Stimulated activated naive CD8-positive, alpha-beta T cell treated with anti-CD3 and anti-CD28 coated beads, Interleukin-15, amount 100 ng/mL, for 72 hours (primary cell): ENCODE results near the gene DOK6.

Experiments
- ATAC-seq: fragments of 150-1000 bp; cut with Tn5 transposase; 2 replicates; pipeline ENCODE4 v1.10.0; 2021; ENCODE audit warnings: mild to moderate bottlenecking, moderate library complexity
- DNase-seq, 2 donors: peaks; one replicate each; pipeline ENCODE4 v3.0.0; 2021 to 2022
- H3K27ac Mint-ChIP-seq, 2 donors: one replicate each; pipeline ENCODE4 v1.8.0; 2022; ENCODE audit warnings: mild to moderate bottlenecking in 2 of 2, mixed read lengths in 2 of 2, moderate library complexity in 2 of 2
- H3K27me3 Mint-ChIP-seq: one replicate; pipeline ENCODE4 v1.8.0; 2022; ENCODE audit warnings: mixed read lengths
- H3K4me1 Mint-ChIP-seq: one replicate; pipeline ENCODE4 v1.8.0; 2022; ENCODE audit warnings: mild to moderate bottlenecking, mixed read lengths
- H3K4me3 Mint-ChIP-seq, 2 donors: one replicate each; pipeline ENCODE4 v1.8.0; 2022; ENCODE audit warnings: mild to moderate bottlenecking in 2 of 2, mixed read lengths in 2 of 2, moderate library complexity in 1 of 2
- H3K9me3 Mint-ChIP-seq, 2 donors: one replicate each; pipeline ENCODE4 v1.8.0; 2022; ENCODE audit warnings: mixed read lengths in 2 of 2

The DOK6 gene

DNA sequence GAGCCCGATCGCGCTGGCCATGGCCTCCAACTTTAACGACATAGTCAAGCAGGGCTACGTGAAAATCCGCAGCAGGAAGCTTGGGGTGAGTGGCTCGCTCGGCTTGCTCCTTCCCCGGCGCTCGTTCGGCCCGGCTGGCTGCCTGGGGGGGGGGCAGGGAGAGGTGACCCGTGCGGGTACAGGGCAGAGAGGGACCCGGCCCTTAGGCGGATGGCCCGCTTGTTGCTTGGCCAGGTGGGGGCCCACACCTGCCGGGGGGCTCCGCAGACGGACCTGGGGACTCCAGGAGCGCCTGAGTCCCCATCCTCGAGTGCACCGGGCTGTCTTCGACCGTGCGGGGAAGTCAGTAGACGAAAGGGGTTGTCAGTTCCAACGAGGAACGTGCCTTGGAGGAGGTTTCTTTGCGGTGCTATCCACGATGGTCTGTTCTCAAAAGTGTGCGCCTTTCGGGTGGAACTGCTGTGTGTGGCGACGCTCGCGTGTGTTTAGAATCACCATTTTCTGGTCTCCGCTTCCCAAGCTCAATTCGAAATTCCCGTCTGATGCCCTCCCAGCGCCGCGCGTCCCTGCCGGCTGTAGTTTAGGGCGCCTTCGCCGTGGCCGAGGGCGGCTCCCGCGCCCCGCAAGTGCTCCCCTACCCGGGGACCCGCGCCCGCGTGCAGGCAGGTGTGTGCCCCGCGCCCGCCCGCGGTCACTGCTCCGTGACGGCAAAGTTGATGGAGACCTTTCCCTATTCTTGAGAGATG lies 711 bp downstream of the DOK6 start:
- H3K9me3 Mint-ChIP-seq = no peaks in the 10 kb centered on the region
- DNase-seq (peak in 1 of 2 donors; percentile 13), ATAC-seq (peak; percentile 41)
- H3K27ac Mint-ChIP-seq = no peak overlapping the region
- peak overlapping the region; percentile 52 to 68 for H3K4me3 Mint-ChIP-seq
- peaks cover 80% of the 10 kb centered on the region for H3K27me3 Mint-ChIP-seq
- peaks cover 26% of the 10 kb centered on the region for H3K4me1 Mint-ChIP-seq

DNA sequence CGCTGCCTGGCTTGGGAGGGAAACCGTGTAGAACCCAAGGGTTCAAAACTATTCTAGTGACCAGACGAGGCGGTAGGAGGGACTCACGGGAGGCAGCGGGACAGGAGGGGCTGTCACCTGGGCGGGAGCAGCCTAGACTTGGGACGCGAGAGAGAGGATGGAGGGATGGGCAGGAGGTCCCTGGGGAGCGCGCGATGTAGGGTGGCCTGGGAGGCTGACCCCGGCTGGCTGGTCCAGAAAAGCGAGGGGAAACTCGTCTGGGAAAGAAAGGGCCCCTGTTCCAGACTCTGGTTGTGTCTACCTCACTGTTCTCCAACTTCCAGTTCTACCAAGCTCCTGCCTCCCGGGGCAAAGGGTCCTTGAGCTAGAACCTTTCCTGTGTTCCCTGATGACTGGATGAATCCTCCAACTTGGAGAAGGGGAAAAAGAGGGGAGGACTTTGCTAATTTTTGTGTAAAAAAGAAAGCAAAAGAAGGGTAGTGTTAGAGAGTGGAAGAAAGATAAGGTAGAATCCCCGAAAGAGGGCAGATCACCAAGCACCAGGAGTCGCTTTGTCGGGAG lies 1.4 kb downstream of the DOK6 start:
- Mint-ChIP-seq H3K4me1 (peaks cover 26% of the 10 kb centered on the region), H3K4me3 (peak overlapping the region; percentile 52 to 68), H3K9me3 (no peaks in the 10 kb centered on the region), H3K27me3 (peaks cover 82% of the 10 kb centered on the region), H3K27ac (no peak overlapping the region)
- DNase-seq (no peak), ATAC-seq (peak; percentile 34)

DNA sequence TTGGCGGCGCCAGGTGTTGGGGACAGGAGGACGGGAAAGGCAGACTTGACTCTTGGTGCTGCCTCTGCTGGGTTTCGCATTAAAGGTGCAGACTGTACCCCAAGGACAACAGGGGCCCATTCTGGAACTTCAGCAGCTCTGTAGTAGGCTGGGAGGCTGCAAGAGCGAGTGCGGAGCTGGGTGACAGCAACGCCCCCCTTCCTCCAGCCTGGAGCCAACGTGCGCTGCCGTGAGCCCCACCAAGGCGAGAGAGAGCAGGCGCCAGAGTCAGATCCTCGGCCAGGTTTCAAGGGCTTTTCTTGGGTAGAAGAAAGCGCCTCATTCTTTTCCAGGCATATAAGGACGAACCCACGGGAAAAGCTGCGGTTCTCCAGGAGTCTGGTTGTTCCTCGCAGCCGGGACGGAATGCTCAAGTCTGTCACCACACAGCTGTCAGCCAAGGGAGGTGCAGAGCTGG lies 1.9 kb downstream of the DOK6 start:
- H3K4me3 Mint-ChIP-seq = peak overlapping the region in 1 of 2 donors; percentile 24
- peaks cover 77% of the 10 kb centered on the region for H3K27me3 Mint-ChIP-seq
- no peak for DNase-seq
- ATAC-seq = peak; percentile 27
- no peaks in the 10 kb centered on the region for H3K9me3 Mint-ChIP-seq
- no peak overlapping the region for H3K27ac Mint-ChIP-seq
- H3K4me1 Mint-ChIP-seq = peaks cover 26% of the 10 kb centered on the region

DNA sequence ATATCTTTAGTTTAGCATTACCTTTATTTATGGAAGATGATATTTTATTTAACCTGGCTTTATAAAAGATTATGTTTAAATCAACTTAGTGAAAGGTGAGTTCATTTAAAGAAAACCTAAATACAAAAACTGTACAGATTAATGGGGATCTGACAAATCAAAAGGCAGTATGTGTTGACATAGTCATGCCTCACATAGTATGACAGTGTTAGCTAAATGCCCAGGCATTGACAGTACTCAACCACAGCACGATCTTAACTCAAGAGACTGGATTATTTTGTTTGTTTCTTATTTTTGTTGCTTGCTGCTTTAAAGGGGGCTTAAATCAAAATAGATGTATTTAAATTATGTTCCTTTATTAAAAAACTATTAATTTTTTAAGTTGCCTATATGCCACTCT lies 7.8 kb downstream of the DOK6 start:
- DNase-seq = no peak
- Mint-ChIP-seq H3K4me1 (no peaks in the 10 kb centered on the region), H3K27ac (no peak overlapping the region), H3K27me3 (peaks cover 22% of the 10 kb centered on the region), H3K9me3 (no peaks in the 10 kb centered on the region), H3K4me3 (no peak overlapping the region)
- ATAC-seq = no peak

DNA sequence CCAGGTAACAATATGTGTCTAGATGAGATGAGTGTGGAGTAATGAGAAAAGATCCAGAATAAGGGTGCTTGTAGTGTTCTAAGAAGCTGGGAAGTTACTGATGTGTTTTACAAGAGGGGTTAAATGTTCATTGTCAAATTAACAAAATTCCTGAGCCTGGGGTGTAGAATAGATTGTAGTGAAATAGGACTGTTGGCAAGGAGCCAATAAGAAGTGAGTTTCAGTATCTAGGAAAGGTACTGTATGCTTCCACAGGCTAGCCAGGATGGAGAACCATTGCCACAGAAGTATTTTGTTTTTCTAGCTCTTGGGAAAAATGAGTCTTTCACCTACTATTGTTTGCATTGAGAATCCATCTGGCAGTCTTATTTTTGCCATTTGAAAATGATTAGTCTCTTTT lies 10.5 kb downstream of the DOK6 start:
- ATAC-seq (no peak), DNase-seq (no peak)
- Mint-ChIP-seq H3K9me3 (no peaks in the 10 kb centered on the region), H3K4me3 (no peak overlapping the region), H3K27ac (no peak overlapping the region), H3K27me3 (peaks cover 6% of the 10 kb centered on the region), H3K4me1 (no peaks in the 10 kb centered on the region)

DNA sequence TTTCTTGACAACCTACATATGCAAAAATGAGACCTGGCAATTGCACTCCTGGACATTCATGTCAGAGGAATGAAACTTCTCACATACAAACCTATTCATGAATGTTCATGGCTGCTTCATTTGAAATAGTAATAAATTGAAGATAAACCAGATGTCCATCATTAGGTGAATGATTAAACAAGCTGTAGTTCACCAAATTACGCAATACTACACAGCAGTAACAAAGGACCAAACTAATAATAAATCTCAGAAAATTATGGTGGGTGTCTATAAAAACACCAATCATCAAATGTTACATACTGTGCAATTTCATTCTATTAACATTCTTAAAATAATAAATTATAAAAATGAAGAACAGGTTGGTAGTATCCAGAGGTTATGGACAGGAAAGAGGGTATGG lies 13.5 kb downstream of the DOK6 start:
- DNase-seq (no peak), ATAC-seq (no peak)
- H3K4me3 Mint-ChIP-seq = no peak overlapping the region
- no peaks in the 10 kb centered on the region for H3K9me3 Mint-ChIP-seq
- no peak overlapping the region for H3K27ac Mint-ChIP-seq
- H3K27me3 Mint-ChIP-seq = no peaks in the 10 kb centered on the region
- H3K4me1 Mint-ChIP-seq = no peaks in the 10 kb centered on the region

DNA sequence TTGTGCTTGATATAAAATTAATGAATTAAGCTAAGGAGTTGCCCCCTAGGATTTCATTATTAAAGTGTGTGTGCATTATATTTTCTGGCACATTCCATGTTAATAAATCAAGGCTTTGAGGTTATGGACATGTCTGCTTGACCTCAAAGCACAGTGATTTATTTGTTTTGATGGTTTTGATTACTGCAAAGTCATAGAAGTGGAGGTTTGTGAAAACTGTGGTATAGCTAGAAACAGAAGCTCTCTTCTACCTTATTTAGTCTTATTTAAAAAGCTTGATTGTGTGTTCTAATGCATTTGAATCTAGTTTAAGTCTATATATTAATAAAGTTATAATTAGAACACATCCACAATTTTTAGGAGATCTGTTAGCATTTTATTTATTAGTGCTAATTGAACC lies 32.2 kb downstream of the DOK6 start:
- H3K4me1 Mint-ChIP-seq = no peaks in the 10 kb centered on the region
- no peak for DNase-seq
- no peak overlapping the region for H3K4me3 Mint-ChIP-seq
- ATAC-seq = no peak
- H3K27me3 Mint-ChIP-seq = peaks cover 6% of the 10 kb centered on the region
- H3K9me3 Mint-ChIP-seq = no peaks in the 10 kb centered on the region
- H3K27ac Mint-ChIP-seq = no peak overlapping the region

DNA sequence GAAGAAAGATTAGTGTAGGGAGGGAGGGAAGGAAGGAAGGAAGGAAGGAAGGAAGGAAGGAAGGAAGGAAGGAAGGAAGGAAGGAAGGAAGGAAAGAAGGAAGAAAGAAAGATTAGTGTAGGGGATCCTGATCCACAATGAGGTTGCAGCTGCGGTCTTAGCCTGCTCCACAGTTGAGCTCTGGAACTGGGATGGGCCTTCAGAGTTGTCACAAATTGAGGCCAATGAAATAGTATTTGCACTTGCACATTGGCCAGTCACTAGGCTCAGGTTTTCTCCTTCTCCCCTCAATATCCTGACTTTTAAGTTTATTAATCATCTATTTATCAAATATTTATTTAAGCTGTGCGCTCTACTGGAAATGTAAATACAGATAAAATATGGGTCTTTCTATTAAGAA lies 34.3 kb downstream of the DOK6 start:
- DNase-seq = no peak
- Mint-ChIP-seq H3K9me3 (peaks cover 4 to 8% of the 10 kb centered on the region in 2 donors), H3K4me3 (no peak overlapping the region), H3K4me1 (no peaks in the 10 kb centered on the region), H3K27me3 (peaks cover 6% of the 10 kb centered on the region), H3K27ac (no peak overlapping the region)
- no peak for ATAC-seq

DNA sequence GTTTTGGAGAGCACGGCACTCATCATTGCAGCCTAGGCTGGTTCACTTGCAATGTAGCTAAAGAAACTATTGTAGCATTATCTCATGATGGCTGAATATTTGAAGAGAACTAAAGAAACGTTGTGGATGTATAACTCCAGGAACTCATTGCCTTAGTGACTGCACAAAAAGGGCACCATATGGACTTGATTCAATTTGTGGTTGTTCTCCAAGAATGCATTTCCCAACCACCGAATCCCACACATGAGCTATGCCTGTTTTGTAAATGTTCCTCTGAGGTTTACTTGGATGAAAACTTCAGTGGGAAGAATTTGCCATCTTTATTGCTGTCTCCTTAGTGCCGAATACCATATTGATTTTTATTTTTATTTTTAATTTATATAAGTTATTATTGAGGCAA lies 43.5 kb downstream of the DOK6 start:
- Mint-ChIP-seq H3K4me3 (no peak overlapping the region), H3K9me3 (peaks cover 1 to 5% of the 10 kb centered on the region in 2 donors), H3K4me1 (no peaks in the 10 kb centered on the region), H3K27me3 (no peaks in the 10 kb centered on the region), H3K27ac (no peak overlapping the region)
- ATAC-seq (no peak), DNase-seq (no peak)

DNA sequence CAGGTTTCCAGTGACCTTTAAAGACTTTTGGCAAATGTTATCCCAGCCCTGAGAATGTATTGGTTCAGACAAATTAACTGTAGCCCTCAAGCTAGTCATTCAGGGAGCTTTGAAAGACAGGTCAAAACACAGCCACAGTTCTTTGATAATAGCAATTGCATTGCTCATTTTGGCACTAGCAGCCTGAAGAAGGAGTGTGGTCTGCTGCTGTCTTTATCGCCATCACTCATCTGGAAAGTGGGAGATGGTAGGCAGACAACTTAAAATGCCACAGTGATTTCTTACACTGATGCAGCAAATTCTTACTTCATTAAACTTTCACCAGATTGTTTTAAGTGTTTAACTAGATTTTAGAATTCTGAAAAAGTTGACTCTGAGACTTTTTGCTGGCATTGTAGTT lies 47.2 kb downstream of the DOK6 start:
- no peak overlapping the region for H3K27ac Mint-ChIP-seq
- DNase-seq = no peak
- ATAC-seq = no peak
- no peaks in the 10 kb centered on the region for H3K27me3 Mint-ChIP-seq
- no peaks in the 10 kb centered on the region for H3K9me3 Mint-ChIP-seq
- no peaks in the 10 kb centered on the region for H3K4me1 Mint-ChIP-seq
- no peak overlapping the region for H3K4me3 Mint-ChIP-seq

DNA sequence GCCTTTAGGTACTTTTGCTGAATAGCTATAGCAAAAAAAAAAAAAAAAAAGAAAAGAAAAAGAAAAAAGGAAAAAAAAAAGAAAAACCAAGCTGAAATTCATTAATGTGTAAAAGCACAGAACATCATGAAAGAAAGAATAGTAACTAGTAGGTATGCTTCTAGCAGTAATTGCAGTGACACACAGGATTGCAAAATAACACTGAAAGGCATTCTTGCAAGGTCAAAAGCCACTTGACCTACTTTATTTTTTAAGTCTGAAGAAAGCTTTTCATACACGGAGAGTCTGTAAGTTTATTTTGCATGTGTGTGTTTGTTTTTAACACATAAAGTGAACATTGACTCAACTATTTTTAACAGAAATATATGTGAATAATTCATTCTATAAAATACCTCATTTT lies 54.4 kb downstream of the DOK6 start:
- Mint-ChIP-seq H3K27me3 (no peaks in the 10 kb centered on the region), H3K9me3 (no peaks in the 10 kb centered on the region), H3K4me3 (no peak overlapping the region), H3K27ac (no peak overlapping the region), H3K4me1 (no peaks in the 10 kb centered on the region)
- no peak for ATAC-seq
- DNase-seq = no peak

DNA sequence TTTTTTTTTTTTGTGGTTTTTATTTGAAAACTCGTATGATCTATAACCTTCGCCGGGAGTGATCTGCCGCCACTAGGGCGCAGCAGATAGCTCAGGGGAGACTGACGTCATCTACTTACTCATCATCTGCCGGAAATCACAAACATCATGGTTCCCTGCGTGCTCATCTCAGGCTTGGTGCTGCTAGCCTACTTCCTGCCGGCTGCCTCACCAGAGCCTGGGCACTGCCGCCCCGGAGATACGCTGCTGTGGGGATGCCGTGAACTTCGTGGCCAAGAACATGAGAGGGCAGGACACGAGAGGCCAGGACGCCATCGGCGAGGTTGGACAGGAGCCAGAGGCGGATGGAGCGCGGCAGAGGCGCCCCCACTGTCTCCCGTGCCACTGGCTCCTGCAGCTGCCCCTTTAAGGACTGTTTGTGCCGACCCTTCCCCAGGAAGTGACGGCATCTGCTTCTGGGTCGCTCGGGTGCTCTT lies 68.8 kb downstream of the DOK6 start:
- no peaks in the 10 kb centered on the region for H3K4me1 Mint-ChIP-seq
- DNase-seq (peak; percentile 12 to 43), ATAC-seq (peak; percentile 75)
- H3K9me3 Mint-ChIP-seq = no peaks in the 10 kb centered on the region
- H3K27ac Mint-ChIP-seq = no peak overlapping the region
- peaks cover 6% of the 10 kb centered on the region for H3K27me3 Mint-ChIP-seq
- H3K4me3 Mint-ChIP-seq = no peak overlapping the region

DNA sequence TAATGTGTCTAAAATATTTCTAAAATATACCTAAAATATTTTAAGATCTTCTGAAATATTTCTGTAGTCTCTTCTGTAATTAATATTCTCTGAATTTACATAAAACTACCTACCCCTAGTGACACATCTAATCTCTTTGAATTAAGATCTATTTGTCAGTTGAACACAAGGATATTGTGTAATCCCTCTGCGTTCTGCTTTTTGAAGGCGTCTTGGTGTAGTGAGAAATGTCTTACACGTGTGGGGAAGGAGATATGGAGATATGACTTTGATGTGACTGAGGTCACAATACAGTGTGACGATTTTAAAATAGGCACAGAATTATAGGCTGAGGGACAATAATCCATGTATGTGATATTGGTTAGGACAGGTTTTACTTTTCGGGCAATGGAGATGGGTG lies 79.8 kb downstream of the DOK6 start:
- peaks cover 4% of the 10 kb centered on the region for H3K4me1 Mint-ChIP-seq
- no peak for ATAC-seq
- H3K27ac Mint-ChIP-seq = no peak overlapping the region
- no peak overlapping the region for H3K4me3 Mint-ChIP-seq
- DNase-seq = no peak
- no peaks in the 10 kb centered on the region for H3K9me3 Mint-ChIP-seq
- H3K27me3 Mint-ChIP-seq = peaks cover 17% of the 10 kb centered on the region

DNA sequence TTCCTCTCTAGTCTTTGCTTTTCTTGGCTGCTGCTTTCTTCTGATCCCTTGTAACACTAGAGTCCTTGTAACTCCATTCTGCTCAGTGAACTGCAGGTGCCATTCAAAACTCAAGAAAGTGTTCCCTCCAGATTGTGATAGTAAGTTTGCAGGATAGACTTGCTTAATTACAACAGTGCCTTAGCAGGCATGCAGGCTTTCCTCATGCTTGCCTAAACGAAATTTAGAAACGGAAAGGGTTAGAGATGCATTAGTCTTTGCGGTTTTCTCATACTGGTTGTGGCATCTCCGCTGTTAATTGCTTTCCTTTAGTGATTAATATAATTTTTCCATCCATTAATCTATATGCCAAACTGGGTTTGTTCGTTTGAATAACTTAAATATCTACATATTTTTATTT lies 82.9 kb downstream of the DOK6 start:
- H3K27me3 Mint-ChIP-seq = peaks cover 16% of the 10 kb centered on the region

DNA sequence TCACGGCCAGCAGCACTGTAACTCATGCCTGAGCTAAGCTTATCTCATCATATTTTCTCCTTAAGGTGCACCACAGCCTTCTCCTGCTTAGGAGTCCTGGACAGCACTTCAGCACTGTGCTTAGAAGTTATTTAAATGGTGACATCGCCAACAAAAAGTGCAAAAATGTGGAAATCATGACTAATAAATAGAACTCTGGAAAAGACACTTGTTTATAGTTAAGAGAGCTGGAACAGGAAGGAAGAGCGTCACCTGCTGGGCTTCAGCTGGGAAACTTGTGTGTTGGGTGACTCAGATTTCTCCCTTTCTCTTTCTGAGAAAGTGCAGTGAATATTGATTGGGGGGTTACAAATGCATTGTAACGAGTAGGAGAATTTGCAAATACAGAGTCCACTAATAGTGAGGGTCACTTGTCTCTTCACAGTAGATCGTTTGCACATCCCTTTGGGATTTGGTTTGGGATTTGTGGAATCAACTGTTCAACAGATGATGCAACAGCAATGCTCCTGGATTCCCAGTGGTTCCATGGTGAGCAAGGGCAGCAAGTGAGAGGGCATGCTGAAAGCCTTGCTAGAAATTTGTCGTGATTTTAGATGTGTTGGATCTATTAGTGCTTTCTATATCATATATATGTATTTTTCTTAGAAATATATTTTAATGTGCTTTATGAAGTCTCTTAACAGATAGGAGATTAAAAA lies 84.2 kb downstream of the DOK6 start:
- no peak for DNase-seq
- Mint-ChIP-seq H3K4me3 (no peak overlapping the region), H3K27me3 (peaks cover 9% of the 10 kb centered on the region), H3K4me1 (peaks cover 4% of the 10 kb centered on the region), H3K9me3 (peaks cover 7% of the 10 kb centered on the region in 2 donors), H3K27ac (no peak overlapping the region)
- ATAC-seq = no peak

More for the DNA sequence above, 82.9 kb downstream of the DOK6 start:
- ATAC-seq (no peak), DNase-seq (no peak)
- H3K4me3 Mint-ChIP-seq = no peak overlapping the region
- peaks cover 4% of the 10 kb centered on the region for H3K4me1 Mint-ChIP-seq
- no peak overlapping the region for H3K27ac Mint-ChIP-seq
- peaks cover 6 to 7% of the 10 kb centered on the region in 2 donors for H3K9me3 Mint-ChIP-seq
